HG03575 (cell line): ENCODE measurements around the gene RACK1.

Experiments
- ATAC-seq: cut with Tn5 transposase; IDR thresholded peaks from one replicate; pipeline ENCODE4 v1.9.1; 2021; ENCODE audit not compliant: unreplicated experiment, insufficient number of reproducible peaks, low FRiP score; ENCODE audit errors: extremely low read depth

RACK1 gene

GRCh38 chr5:181189363-181189961, 54.2 kb downstream of the RACK1 start:
- ATAC-seq: no peak

- ATAC-seq: no peak
Measured at GRCh38 chr5:181188700-181189362, 54.9 kb downstream of the RACK1 start.

GRCh38 chr5:181187500-181188213, 56.0 kb downstream of the RACK1 start:
- no peak for ATAC-seq

- ATAC-seq: no peak
Measured at GRCh38 chr5:181186986-181187499, 56.7 kb downstream of the RACK1 start.
